Stimulated activated CD8-positive, alpha-beta memory T cell treated with anti-CD3 and anti-CD28 coated beads, Interleukin-7, amount 100 ng/mL, for 24 hours (primary cell): ENCODE data around the gene CPNE9.

Source experiments
- DNase-seq: peaks from one replicate; pipeline ENCODE4 v3.0.0-alpha.2; 2020; ENCODE audit warnings: low read depth

Gene CPNE9

GRCh38 chr3:9686703-9687102, 16.9 kb upstream of the CPNE9 start:
- DNase-seq = no peak

GRCh38 chr3:9687514-9687913, 16.1 kb upstream of the CPNE9 start:
- no peak for DNase-seq

GRCh38 chr3:9688961-9689360, 14.7 kb upstream of the CPNE9 start:
- DNase-seq = no peak

GRCh38 chr3:9689757-9690156, 13.9 kb upstream of the CPNE9 start:
- DNase-seq = no peak

GRCh38 chr3:9690451-9691450, 12.9 kb upstream of the CPNE9 start:
- no peak for DNase-seq

- no peak for DNase-seq
These were observed 12.0 kb upstream of the CPNE9 start for GRCh38 chr3:9691636-9692035.

GRCh38 chr3:9692416-9692815, 11.2 kb upstream of the CPNE9 start:
- no peak for DNase-seq

GRCh38 chr3:9695345-9695744, 8.3 kb upstream of the CPNE9 start:
- DNase-seq = no peak

GRCh38 chr3:9695746-9696145, 7.9 kb upstream of the CPNE9 start:
- DNase-seq = no peak

GRCh38 chr3:9696480-9697220, 7.0 kb upstream of the CPNE9 start:
- no peak for DNase-seq

- no peak for DNase-seq
These were observed 5.7 kb upstream of the CPNE9 start for GRCh38 chr3:9697892-9698291.

- DNase-seq = no peak
These were observed 5.3 kb upstream of the CPNE9 start for GRCh38 chr3:9698293-9698692.

- no peak for DNase-seq
These were observed 3.1 kb upstream of the CPNE9 start for GRCh38 chr3:9700536-9700935.

GRCh38 chr3:9701006-9701405, 2.6 kb upstream of the CPNE9 start:
- no peak for DNase-seq

- no peak for DNase-seq
These were observed 1.9 kb upstream of the CPNE9 start for GRCh38 chr3:9701711-9702110.

- no peak for DNase-seq
These were observed 393 bp upstream of the CPNE9 start for GRCh38 chr3:9703240-9703639.

GRCh38 chr3:9704347-9705322, 1.0 kb downstream of the CPNE9 start:
- no peak for DNase-seq

- no peak for DNase-seq
These were observed 6.6 kb downstream of the CPNE9 start for GRCh38 chr3:9710174-9710739.

GRCh38 chr3:9712415-9712814, 8.8 kb downstream of the CPNE9 start:
- DNase-seq = no peak

- no peak for DNase-seq
These were observed 9.5 kb downstream of the CPNE9 start for GRCh38 chr3:9713142-9713541.

GRCh38 chr3:9715136-9715535, 11.5 kb downstream of the CPNE9 start:
- no peak for DNase-seq
